ENCODE measurements around the gene GRIA1. TPM values are rescaled to one million over a fixed set of nuclear protein-coding genes. Genes with fewer than 3 reads are reported as not detected.

GRIA1 gene
- total RNA-seq, 3 donors from 2014 or later, result 0.10 to 0.54 TPM; not detected in 1

DNA sequence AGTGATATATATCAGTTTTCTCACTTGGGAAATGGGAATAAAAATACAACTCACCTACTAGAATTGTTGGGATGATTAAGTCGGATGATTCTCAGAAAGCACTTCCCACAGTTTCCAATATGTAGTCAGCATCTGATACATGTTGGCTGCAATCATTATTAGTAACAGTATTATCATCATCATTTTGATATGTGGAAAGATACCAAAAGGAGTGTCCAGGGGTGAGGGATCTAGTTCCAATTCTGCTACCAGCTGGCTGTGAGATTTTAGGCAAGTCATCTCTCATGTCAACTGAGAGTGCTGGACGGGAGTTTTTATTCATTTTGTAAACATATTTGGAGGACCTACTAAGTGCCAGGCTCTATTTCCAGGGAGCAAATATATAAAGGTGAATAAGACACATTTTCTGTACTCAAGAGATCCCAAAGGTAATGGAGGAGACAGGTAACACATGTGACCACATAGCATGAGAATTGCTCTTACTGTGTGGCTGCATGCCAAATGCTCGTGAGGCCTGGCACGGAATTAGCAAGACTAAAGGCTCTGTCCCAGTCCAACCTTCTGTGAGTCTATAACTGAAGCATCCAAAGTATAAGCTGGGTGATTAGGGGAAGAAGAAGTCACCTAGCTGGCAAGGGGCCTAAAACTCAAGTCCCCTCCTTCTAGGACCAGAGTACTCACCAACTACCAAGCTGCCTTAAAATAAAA lies 83.0 kb downstream of the GRIA1 start:
- DNase-seq, result no peak
- Histone ChIP-seq H3K4me1 (ENCODE audit: low read depth) (no peaks in the 10 kb centered on the region), H3K4me3 (no peak overlapping the region), H3K36me3 (ENCODE audit: low read depth) (no peaks in the 10 kb centered on the region), H3K9me3 (no peaks in the 10 kb centered on the region)
- ATAC-seq, result no peak
- intact Hi-C loops (cut with DNase I, micrococcal nuclease), result no loop called here
- TF ChIP-seq, protein P1, sequence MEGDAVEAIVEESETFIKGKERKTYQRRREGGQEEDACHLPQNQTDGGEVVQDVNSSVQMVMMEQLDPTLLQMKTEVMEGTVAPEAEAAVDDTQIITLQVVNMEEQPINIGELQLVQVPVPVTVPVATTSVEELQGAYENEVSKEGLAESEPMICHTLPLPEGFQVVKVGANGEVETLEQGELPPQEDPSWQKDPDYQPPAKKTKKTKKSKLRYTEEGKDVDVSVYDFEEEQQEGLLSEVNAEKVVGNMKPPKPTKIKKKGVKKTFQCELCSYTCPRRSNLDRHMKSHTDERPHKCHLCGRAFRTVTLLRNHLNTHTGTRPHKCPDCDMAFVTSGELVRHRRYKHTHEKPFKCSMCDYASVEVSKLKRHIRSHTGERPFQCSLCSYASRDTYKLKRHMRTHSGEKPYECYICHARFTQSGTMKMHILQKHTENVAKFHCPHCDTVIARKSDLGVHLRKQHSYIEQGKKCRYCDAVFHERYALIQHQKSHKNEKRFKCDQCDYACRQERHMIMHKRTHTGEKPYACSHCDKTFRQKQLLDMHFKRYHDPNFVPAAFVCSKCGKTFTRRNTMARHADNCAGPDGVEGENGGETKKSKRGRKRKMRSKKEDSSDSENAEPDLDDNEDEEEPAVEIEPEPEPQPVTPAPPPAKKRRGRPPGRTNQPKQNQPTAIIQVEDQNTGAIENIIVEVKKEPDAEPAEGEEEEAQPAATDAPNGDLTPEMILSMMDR (IDR thresholded peaks at IDR 0.05), result no peak

DNA sequence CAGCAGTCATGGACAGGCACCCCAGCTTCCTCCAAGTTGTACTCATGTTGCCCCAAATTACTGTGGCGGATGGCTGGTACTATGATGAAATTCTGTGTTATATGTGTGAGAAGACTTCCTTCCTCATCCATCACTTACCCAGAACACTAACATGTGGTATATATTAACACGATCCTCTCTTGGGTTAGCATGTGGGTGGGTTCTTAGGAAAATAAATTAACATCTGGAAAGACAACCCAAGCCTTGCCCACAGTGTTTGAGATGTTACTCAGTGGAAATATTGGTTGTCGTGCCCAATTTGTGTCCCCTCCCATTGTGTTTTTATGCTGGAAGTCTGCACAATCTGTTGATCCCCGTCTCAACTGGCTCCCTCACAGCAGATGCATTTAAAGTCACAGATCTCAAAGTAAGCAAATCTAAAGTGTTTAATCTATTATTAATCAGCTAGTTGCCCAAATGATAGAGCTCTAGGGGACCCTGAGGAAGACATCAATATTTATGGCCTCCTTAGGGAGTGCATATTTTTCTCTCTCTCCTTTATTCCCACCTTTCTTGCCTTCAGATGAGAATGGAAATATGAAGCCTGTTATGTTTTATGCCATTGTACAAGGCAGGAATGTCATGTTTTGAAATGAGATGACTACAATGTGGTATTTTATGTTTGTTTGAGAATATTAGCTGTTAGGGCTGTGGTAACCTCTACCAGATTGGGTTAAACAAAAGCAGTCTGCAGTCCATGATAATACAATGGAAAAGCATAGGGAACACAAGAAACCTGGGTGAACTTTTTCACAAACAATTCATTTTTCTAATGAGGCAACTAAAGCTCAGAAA lies 93.9 kb downstream of the GRIA1 start:
- Histone ChIP-seq H3K4me1 (ENCODE audit: low read depth) (no peaks in the 10 kb centered on the region), H3K9me3 (no peaks in the 10 kb centered on the region), H3K4me3 (no peak overlapping the region), H3K36me3 (ENCODE audit: low read depth) (no peaks in the 10 kb centered on the region)
- TF ChIP-seq, protein P1 (IDR thresholded peaks at IDR 0.05), result no peak
- no peak for DNase-seq
- intact Hi-C loops (cut with DNase I, micrococcal nuclease), result no loop called here
- no peak for ATAC-seq

DNA sequence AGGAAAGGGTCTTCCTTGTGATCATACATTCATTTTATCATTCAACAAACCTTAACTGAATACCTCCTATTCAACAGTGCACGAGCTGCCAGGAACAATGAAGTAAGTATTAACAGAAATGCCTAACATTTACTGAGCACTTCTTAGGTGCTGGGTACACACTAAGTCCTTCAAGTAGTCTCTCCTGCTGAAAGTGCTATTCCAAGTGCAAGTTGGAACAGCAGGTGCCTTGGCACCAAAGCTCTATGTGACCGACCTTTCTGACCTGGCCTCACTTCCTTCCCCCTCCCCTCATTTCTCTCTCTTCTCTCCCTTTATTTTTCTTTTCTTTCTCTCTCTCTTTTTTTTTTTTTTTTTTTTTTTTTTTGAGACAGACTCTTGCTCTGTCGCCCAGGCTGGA lies 94.5 kb downstream of the GRIA1 start:
- intact Hi-C loops (cut with DNase I, micrococcal nuclease), result no loop called here
- no peaks in the 10 kb centered on the region for H3K4me1 ChIP-seq (ENCODE audit: low read depth)
- ATAC-seq, result no peak
- no peaks in the 10 kb centered on the region for H3K36me3 ChIP-seq (ENCODE audit: low read depth)
- TF ChIP-seq, protein P1 (IDR thresholded peaks at IDR 0.05), result no peak
- no peaks in the 10 kb centered on the region for H3K9me3 ChIP-seq
- no peak overlapping the region for H3K4me3 ChIP-seq
- DNase-seq, result no peak

DNA sequence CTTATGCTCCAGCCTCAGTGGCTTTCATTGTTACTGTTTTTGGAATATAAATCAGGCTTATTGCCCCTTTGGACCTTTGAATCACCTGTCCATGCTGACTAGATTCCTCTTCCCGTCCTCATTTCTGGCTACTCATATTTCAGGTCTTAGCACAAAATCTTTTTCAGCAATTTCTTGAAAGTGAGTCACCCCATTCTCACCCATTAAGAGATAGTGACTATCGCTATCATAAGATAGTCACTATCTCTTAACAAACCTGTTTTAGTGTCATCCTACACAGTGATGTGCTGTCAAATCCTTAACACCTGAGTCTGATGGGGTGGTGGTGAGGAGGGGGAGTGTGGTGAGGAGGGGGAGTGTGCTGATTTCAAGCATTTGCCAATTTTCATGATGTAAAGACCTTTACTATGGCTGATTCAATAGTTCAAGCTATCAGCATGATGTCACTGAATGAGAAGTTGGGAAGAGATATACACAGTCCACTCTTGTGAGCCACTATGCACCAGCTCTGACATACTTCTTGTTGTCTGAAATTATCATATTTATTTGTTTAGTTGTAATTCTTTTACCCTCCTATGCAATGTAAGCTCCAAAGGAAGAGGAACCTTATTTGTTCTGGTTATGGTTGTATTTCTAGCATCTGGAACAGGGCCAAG lies 95.3 kb downstream of the GRIA1 start:
- no peak overlapping the region for H3K4me3 ChIP-seq
- no peaks in the 10 kb centered on the region for H3K9me3 ChIP-seq
- intact Hi-C loops (cut with DNase I, micrococcal nuclease), result no loop called here
- H3K4me1 ChIP-seq (ENCODE audit: low read depth), result no peaks in the 10 kb centered on the region
- no peak for ATAC-seq
- H3K36me3 ChIP-seq (ENCODE audit: low read depth), result no peaks in the 10 kb centered on the region
- TF ChIP-seq, protein P1 (IDR thresholded peaks at IDR 0.05), result no peak
- DNase-seq, result no peak

DNA sequence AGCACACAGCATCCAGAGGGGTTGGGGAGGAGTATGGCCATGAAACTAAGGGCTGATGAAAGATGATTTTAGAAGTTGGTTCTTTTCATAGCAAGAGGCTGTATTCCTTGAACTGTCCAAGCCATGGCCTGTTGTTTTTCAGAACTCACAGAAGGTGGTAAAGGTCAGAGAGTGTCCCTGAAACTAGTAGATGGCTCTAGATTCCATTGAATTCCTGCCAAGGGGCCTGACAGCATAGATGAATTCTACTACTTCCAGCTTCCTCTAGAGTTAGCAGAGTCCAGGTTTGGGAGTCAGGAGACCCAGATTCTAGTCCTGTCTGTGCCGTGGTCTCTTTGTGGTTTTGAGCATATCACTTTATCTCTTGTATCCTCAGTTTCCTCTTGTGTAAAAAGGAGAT lies 101.6 kb downstream of the GRIA1 start:
- no peak overlapping the region for H3K4me3 ChIP-seq
- ATAC-seq, result no peak
- intact Hi-C loops (cut with DNase I, micrococcal nuclease), result no loop called here
- TF ChIP-seq, protein P1 (IDR thresholded peaks at IDR 0.05), result no peak
- no peaks in the 10 kb centered on the region for H3K4me1 ChIP-seq (ENCODE audit: low read depth)
- no peaks in the 10 kb centered on the region for H3K9me3 ChIP-seq
- no peak for DNase-seq
- H3K36me3 ChIP-seq (ENCODE audit: low read depth), result no peaks in the 10 kb centered on the region
